Osteocyte (in vitro differentiated cells): Measurements from ENCODE around the gene EDIL3. TPM values are rescaled to one million over a fixed set of nuclear protein-coding genes. Genes with fewer than 3 reads are reported as not detected.

Experiments
- DNase-seq: peaks from one replicate; pipeline ENCODE4 v3.0.0; 2021; ENCODE audit warnings: mixed read lengths; ENCODE audit not compliant: unreplicated experiment; ENCODE audit errors: extremely low spot score
- H3K27ac Mint-ChIP-seq: one replicate; pipeline ENCODE4 v1.8.0; 2021; ENCODE audit warnings: mild to moderate bottlenecking, mixed read lengths; ENCODE audit not compliant: unreplicated experiment
- H3K27me3 Mint-ChIP-seq: one replicate; pipeline ENCODE4 v1.8.0; 2021; ENCODE audit warnings: mixed read lengths; ENCODE audit not compliant: unreplicated experiment
- H3K36me3 Mint-ChIP-seq: one replicate; pipeline ENCODE4 v1.8.0; 2021; ENCODE audit warnings: mixed read lengths; ENCODE audit not compliant: unreplicated experiment
- H3K4me1 Mint-ChIP-seq: one replicate; pipeline ENCODE4 v1.8.0; 2021; ENCODE audit warnings: mixed read lengths; ENCODE audit not compliant: unreplicated experiment
- H3K4me3 Mint-ChIP-seq: one replicate; pipeline ENCODE4 v1.8.0; 2021; ENCODE audit warnings: mild to moderate bottlenecking, moderate library complexity, mixed read lengths; ENCODE audit not compliant: unreplicated experiment
- H3K9me3 Mint-ChIP-seq: one replicate; pipeline ENCODE4 v1.8.0; 2021; ENCODE audit warnings: mixed read lengths; ENCODE audit not compliant: unreplicated experiment
- total RNA-seq: library from RNA; stranded (reverse); gene quantifications from 2 replicates; pipeline ENCODE4 v1.2.1, GENCODE V29; 2021
- TF ChIP-seq, protein P1 (sequence below): fragments of 200-600 bp; sonication (generic); IDR thresholded peaks from 2 replicates; pipeline ENCODE4 v1.5.0; 2021; ENCODE audit warnings: antibody characterized with exemption, mild to moderate bottlenecking, moderate library complexity

EDIL3 gene
- total RNA-seq, 1 donor from 2014 or later: 470 TPM

DNA sequence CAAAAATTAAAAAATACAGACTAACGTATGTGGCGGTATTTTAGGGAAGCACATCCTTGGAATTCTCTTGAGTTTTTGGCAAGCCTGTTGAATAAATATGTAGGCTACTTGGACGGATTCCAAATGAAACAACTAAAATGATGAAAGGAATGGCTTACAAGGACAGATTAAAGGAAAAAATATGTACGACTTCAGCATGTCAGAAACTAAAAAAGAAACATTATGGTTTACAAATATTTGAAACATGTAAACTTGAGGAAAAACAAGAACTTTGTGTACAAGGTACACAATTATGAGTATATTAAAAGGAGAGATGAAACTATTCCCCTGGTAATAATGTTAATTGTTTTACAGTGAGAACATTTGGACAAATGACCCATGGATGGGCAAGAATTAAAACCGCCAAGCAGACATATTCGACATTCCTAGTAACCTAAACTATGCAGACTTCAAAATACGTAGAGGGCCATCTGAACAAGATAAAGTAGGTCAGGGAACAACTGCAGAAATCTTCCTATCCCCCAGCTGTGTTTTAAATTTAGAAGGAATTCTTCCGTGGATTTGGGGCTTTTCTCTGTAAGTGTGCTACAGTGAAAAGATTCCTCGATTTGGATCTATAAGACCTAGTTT is 12.5 kb downstream of the EDIL3 start:
- Mint-ChIP-seq H3K27ac (peak overlapping the region; percentile 89), H3K36me3 (peaks cover 12% of the 10 kb centered on the region), H3K4me3 (peak overlapping the region; percentile 65), H3K9me3 (peaks cover 10% of the 10 kb centered on the region), H3K27me3 (no peaks in the 10 kb centered on the region), H3K4me1 (peaks cover 82% of the 10 kb centered on the region)
- TF ChIP-seq, protein P1, sequence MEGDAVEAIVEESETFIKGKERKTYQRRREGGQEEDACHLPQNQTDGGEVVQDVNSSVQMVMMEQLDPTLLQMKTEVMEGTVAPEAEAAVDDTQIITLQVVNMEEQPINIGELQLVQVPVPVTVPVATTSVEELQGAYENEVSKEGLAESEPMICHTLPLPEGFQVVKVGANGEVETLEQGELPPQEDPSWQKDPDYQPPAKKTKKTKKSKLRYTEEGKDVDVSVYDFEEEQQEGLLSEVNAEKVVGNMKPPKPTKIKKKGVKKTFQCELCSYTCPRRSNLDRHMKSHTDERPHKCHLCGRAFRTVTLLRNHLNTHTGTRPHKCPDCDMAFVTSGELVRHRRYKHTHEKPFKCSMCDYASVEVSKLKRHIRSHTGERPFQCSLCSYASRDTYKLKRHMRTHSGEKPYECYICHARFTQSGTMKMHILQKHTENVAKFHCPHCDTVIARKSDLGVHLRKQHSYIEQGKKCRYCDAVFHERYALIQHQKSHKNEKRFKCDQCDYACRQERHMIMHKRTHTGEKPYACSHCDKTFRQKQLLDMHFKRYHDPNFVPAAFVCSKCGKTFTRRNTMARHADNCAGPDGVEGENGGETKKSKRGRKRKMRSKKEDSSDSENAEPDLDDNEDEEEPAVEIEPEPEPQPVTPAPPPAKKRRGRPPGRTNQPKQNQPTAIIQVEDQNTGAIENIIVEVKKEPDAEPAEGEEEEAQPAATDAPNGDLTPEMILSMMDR: no peak
- DNase-seq: no peak

DNA sequence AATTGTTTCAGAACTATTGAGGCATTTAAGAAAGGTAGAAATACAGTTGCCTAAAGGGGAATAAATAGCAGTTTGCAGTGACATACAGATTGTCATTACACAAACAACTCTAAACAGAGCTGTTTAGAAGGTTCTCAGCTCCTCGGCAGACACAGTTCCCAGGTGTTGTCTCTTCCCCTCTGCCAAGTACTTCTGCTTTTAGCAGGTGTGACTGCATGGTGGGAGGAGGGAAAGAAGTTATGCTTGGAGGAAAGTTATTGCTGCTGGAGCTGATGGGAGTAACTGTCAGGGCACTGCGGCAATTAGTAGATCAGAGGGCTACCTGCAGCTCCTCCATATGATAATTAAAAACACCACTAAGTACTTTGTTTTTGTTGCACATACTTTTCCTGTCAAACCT is 14.5 kb downstream of the EDIL3 start:
- Mint-ChIP-seq H3K27me3 (no peaks in the 10 kb centered on the region), H3K4me1 (peaks cover 80% of the 10 kb centered on the region), H3K36me3 (peaks cover 12% of the 10 kb centered on the region), H3K4me3 (no peak overlapping the region), H3K9me3 (peaks cover 10% of the 10 kb centered on the region), H3K27ac (peak overlapping the region; percentile 31)
- no peak for DNase-seq
- TF ChIP-seq, protein P1: no peak

DNA sequence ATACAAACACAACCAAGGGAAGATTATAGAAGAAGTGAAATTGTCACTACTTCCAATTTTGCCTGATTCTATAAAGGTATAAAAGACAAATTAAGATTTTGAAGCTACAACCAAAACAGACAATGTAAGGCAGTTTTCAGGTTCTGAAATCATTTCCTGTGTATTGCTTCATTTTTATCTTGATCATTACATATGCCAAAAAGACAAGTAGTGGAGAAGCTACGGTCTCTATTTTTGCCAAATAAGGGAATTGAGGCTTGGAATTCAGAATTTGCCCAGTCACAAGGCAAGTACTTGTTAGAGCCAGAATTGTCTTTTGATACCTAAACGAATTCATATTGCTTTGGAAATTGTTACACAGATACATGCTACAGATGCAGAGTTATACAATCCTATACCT is 20.6 kb downstream of the EDIL3 start:
- peaks cover 67% of the 10 kb centered on the region for H3K4me1 Mint-ChIP-seq
- no peaks in the 10 kb centered on the region for H3K27me3 Mint-ChIP-seq
- DNase-seq: no peak
- H3K36me3 Mint-ChIP-seq: peaks cover 18% of the 10 kb centered on the region
- no peak overlapping the region for H3K4me3 Mint-ChIP-seq
- TF ChIP-seq, protein P1: no peak
- H3K27ac Mint-ChIP-seq: no peak overlapping the region
- H3K9me3 Mint-ChIP-seq: peaks cover 10% of the 10 kb centered on the region

DNA sequence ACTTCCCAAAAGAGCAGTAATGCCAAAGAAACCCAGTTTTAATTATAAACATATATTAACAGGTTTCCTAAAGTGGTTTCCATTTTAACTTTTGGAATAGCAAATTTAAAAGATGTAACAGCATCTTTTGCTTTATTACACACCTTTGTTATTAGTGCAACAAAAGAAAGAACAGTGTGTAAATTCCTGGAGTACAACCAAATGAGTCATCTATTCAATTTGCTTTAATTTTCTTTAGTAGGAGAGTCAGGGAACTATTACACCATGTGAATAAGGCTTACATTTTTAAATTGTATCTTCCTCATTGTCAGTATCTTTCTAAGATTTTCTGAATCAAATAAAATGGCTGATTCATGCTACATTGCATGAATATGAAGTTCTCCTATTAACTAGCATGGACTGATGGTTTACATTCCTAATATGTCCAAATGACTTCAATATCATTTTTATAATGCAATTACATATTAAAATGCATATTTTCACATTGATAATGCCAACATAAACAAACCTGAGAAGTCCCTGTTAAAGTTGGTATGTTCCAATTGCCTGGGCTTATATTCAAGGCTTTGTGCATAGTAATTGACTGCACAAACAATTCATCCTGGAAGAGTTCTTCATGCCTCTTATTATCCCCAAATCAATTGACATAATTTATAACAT is 22.5 kb downstream of the EDIL3 start:
- Mint-ChIP-seq H3K27me3 (no peaks in the 10 kb centered on the region), H3K4me1 (peaks cover 55% of the 10 kb centered on the region), H3K27ac (no peak overlapping the region), H3K4me3 (no peak overlapping the region), H3K36me3 (peaks cover 12% of the 10 kb centered on the region), H3K9me3 (no peaks in the 10 kb centered on the region)
- no peak for DNase-seq
- TF ChIP-seq, protein P1: no peak

DNA sequence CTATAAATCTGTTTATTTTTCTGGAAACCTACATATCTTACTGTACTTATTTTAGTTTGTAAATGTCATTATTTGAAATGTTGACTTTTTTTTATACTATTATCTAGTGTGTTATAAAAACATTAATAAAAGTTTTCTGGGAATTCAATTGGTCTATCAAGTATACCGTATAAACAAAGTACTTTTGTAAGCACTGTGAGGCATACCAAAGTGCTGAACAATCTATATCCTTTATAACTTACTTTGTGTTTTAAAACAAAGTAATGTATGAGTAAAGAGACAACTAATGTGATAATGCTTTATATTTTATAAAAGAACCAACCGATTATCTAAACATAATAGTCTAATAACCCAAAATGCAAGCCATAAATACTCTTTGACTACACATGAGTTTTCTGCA is 23.1 kb downstream of the EDIL3 start:
- Mint-ChIP-seq H3K36me3 (peaks cover 12% of the 10 kb centered on the region), H3K9me3 (no peaks in the 10 kb centered on the region), H3K4me1 (peaks cover 52% of the 10 kb centered on the region), H3K4me3 (no peak overlapping the region), H3K27me3 (no peaks in the 10 kb centered on the region), H3K27ac (no peak overlapping the region)
- no peak for DNase-seq
- TF ChIP-seq, protein P1: no peak
